Ureter (tissue), 1 donor: ENCODE results near the gene IQCH. TPM values are rescaled to one million over a fixed set of nuclear protein-coding genes. Genes with fewer than 3 reads are reported as not detected.

Experiments used
- DNase-seq: peaks from one replicate; pipeline ENCODE4 v3.0.0-alpha.2; 2020; ENCODE audit warnings: low spot score
- total RNA-seq: library from RNA; stranded (reverse); gene quantifications from one replicate; pipeline ENCODE4 v1.2.4, GENCODE V29; 2023
- donor health status: DM: yes; HTN: yes; CAD: no.

The IQCH gene
- total RNA-seq, 1 donor from 2014 or later: 14.4 TPM

DNA sequence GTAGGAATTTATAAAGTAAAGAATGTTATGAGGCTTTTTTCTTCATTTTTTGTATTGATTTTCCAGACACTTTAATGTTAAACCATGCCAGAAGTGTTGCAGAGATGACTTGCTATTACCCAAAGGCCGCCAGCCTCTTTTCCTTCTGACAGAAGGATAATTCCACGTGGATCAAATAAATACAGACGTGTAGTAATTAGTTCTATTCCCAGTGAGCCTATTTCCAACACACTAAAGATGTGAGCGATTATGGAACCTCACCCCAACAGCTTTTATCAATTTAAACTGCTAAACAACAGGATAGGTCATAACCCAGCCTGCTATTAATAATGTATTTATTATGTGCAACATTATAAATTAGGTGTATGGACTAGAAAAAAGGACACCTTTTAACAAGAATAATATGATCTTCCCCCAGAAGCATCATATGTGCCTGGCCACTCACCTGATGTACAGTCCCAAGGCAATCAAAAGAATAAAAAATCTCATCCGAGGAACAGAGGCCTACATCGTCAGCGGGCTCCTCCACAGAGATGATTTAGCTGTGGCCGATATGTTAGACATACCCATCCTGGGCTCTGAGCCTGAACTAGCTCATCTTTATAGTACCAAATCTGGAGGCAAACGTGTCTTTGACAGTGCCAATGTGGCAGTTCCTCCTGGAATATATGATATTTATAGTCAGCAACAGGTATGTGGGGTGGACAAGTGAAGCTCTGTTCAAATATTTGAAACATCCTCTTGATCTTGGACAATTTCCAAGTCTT, 140.5 kb downstream of the IQCH start:
- no peak for DNase-seq

DNA sequence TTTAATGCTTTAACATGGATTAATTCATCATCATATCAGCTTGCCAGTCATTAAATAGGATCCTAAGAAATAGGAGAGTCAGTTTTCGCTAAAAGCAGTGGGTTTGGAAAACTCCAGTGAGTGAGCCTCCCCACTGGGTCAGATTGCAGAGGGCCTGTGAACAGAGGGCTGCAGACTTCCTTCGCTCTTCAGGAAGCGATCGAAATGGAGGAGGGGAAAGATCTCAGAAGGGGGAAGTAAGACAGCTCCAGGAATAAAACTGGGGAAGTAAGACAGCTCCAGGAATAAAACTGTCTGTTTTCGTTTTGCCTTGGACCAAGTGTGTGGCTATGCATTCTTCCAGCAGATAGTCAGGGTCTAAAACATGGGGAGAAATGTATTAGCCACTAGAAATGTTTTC, 141.5 kb downstream of the IQCH start:
- no peak for DNase-seq

GRCh38 chr15:67397139-67397538, 142.6 kb downstream of the IQCH start:
- no peak for DNase-seq

DNA sequence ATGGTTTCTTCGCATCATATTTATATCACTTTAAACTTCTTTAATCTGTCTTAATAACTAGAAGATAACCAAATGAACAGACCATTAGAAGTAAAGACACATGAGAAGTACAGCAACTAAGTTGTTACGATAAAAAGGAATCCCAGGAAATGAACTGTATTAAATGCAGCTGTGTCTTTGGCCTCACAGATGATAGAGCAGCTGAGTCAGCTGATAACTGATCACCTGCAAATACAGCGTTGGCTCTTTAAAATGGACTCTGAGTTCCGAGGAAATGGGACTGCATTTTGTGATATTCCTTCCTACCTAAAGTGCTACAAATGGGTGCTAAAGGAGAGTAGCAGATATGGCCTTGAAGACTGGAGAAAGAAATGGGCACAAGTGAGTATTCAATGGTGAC, 145.3 kb downstream of the IQCH start:
- DNase-seq: no peak

DNA sequence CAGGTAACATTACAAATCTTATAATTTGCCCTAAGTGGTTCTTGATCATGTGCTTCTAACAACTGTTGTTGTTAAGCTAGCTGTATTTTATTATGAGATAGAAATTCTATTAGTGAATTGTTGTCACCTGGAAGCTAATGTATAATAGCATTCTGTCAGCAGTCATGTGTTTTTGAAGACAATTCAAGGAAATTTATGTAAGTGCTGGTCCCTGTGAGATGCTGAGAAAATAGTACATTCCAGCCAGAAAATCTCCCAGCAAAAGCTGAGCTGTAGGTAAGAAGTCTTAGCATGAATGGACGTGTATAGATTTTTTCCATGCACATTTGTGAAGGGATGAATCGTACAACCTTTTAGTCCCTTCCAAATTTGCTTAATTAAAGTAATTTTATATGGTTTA, 146.3 kb downstream of the IQCH start:
- DNase-seq: no peak

DNA sequence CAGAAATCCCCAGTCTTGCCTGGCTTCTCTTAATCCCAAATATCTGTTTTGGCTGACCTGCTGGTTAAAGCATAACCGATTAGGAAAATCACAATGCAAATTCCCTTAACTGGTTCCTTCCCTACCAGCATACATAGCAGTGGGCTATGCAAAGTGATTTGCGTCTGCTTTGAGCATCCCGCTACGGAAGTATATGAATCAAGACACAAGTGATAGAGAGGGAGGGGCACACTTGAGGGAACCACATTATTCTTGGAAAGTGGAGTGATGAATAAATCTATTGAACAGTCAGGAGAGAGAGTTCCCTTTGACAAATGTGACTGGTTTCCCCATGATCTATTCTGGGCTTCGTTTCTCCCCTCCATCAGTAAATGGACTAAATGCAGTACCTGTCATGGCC, 146.8 kb downstream of the IQCH start:
- DNase-seq: no peak

GRCh38 chr15:67403428-67404154, 149.0 kb downstream of the IQCH start:
- DNase-seq: no peak

- no peak for DNase-seq
These were observed 150.9 kb downstream of the IQCH start for GRCh38 chr15:67405208-67406191.

DNA sequence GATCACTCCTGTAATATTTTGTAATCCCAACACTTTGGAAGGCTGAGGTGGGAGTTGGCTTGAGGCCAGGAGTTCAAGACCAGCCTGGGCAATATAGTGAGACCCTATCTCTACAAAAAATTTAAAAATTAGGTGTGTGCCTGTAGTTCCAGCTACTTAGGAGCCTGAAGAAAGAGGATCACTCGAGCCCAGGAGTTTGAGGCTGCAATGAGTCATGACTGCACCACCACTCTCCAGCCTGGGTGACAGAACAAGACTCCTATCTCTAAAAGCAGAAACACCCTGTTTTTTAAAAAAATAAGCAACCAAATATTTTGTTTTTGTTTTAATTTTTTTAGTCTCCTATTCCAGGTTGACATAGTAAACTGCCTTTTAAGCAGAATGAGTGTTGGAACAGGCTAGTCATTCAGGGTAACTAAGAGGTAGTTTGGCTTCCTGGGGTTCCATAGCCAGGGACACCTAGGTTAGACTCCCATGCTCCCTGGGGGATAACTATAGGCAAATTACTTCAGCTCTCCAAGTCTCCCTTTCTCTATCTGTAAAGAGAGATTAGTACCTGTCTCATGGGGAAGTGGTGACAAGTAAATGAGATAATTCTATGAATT, 151.8 kb downstream of the IQCH start:
- no peak for DNase-seq

GRCh38 chr15:67407786-67408185, 153.2 kb downstream of the IQCH start:
- DNase-seq: no peak

GRCh38 chr15:67409175-67409574, 154.6 kb downstream of the IQCH start:
- no peak for DNase-seq

GRCh38 chr15:67411486-67411885, 156.9 kb downstream of the IQCH start:
- no peak for DNase-seq

GRCh38 chr15:67413770-67414390, 159.3 kb downstream of the IQCH start:
- DNase-seq: no peak

- no peak for DNase-seq
These were observed 160.6 kb downstream of the IQCH start for GRCh38 chr15:67415181-67415580.

DNA sequence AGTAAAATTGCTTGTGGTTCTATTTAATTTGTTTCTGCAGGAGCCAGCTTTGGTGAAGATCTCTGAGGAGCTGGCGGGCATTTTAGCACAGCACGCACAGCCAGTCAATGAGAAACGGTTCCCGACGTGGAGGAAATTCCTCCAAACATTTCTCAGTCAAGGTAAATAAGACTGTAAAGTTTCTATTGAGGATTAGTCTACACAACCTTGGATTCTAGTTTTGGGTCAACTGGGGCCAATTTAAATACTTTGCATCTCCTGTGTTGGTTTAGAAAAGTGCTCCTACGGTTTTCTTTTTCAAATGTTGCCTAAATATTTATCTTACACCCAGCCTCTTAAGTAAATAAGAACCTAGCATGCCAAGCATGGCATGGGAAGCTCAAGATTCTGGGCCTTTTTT, 162.3 kb downstream of the IQCH start:
- no peak for DNase-seq

- DNase-seq: no peak
These were observed 165.1 kb downstream of the IQCH start for GRCh38 chr15:67419705-67420104.

- no peak for DNase-seq
These were observed 165.6 kb downstream of the IQCH start for GRCh38 chr15:67420137-67420536.

DNA sequence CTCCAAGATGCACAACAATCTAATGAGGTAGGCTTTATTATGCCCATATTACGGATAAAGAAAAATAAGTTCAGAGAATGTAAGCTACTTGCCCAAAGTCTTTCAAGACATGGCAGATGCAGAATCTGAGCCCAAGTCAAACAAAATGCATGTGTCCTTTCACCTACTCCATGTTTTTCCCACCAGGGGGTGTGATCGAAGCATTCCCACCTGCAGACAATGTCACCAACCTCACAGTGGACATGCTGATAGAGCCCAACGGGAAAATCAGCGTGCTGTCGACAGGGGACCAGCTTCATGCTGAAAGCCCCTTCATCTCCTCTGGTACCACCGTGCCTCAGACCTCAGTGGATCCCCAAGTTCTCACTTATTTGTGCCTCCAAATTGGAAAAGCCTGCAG, 166.5 kb downstream of the IQCH start:
- DNase-seq: no peak

DNA sequence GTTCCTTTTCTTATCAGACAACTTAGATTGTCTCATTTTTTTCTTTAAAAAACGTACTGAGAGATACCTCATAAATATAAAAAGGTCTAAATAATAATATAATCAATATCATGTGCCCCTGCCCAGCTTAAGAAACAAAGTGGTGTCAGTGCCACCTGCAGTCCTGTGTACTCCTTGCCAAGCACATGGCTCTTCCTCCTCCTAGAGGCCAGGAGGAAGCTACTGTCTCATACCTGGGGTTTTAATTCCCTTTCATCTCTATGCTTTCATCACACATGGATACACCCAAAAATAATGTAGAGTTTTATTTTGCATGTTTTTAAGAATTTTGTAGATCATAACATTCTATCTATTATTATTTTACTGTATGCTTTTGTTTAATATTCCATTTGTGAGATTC, 167.7 kb downstream of the IQCH start:
- no peak for DNase-seq

GRCh38 chr15:67433495-67434099, 179.0 kb downstream of the IQCH start:
- DNase-seq: peak; percentile 54
